ENCODE results near the gene NAA40. TPM values are rescaled to one million over a fixed set of nuclear protein-coding genes. Genes with fewer than 3 reads are reported as not detected.

Gene NAA40
- total and polyA plus RNA-seq, 2 of the 4 experiments (the other 2 are of a cell fraction), result 15.2 to 24.7 TPM

- no peak for TF ChIP-seq SMC3 (IDR thresholded peaks at IDR 0.05; ENCODE audit: low read depth, low read length)
- no peak for TF ChIP-seq BHLHE40 (IDR thresholded peaks at IDR 0.05; ENCODE audit: low read depth, low read length)
- no peak for TF ChIP-seq POLR2A (IDR thresholded peaks at IDR 0.05; ENCODE audit: low read depth, low read length)
Measured at GRCh38 chr11:63915961-63916836, 22.6 kb upstream of the NAA40 start (continued).
